Kidney (tissue), 14 donors: Measurements from ENCODE around the gene SLC24A5. TPM values are rescaled to one million over a fixed set of nuclear protein-coding genes. Genes with fewer than 3 reads are reported as not detected.
A peak's percentile ranks its signal among the peaks of the same experiment; 100 is the strongest.

Experiments used
- DNase-seq, 5 donors: peaks; one replicate each; pipeline ENCODE4 v3.0.0-alpha.2; 2013 to 2020
- FAIRE-seq: peaks from 2 replicates; lab custom pipeline; 2012; peaks lifted over from hg19 to GRCh38; lab: Jason Lieb, UNC
- H3K27ac ChIP-seq, 2 donors: one replicate each; pipeline ENCODE4 v1.7.0; 2013; ENCODE audit warnings: low read depth in 2 of 2, low read length in 2 of 2, inconsistent platforms in 1 of 2
- H3K27me3 ChIP-seq: one replicate; pipeline ENCODE4 v1.7.1; 2013; ENCODE audit warnings: low read length, inconsistent platforms; ENCODE audit not compliant: control insufficient read depth, insufficient read depth
- H3K36me3 ChIP-seq, 3 donors: one replicate each; pipeline versions ENCODE4 v1.7.0 to v1.7.1; 2013; ENCODE audit warnings: low read length in 3 of 3, control low read depth in 1 of 3, inconsistent platforms in 1 of 3; ENCODE audit not compliant: insufficient read depth in 3 of 3, control insufficient read depth in 2 of 3
- H3K4me1 ChIP-seq, 3 donors: one replicate each; pipeline versions ENCODE4 v1.7.0 to v1.7.1; 2013; ENCODE audit warnings: low read length in 3 of 3, inconsistent platforms in 1 of 3, low read depth in 1 of 3; ENCODE audit not compliant: control insufficient read depth in 2 of 3, insufficient read depth in 2 of 3
- H3K4me3 ChIP-seq, 3 donors: one replicate each; pipeline versions ENCODE4 v1.7.0 to v1.8.1; 2013; ENCODE audit warnings: low read length in 3 of 3, control low read depth in 1 of 3, inconsistent platforms in 1 of 3
- H3K9ac ChIP-seq, 3 donors: one replicate each; pipeline versions ENCODE4 v1.7.0 to v1.7.1; 2013; ENCODE audit warnings: low read length in 3 of 3, control low read depth in 1 of 3, inconsistent platforms in 1 of 3
- H3K9me3 ChIP-seq, 3 donors: one replicate each; pipeline versions ENCODE4 v1.7.0 to v1.7.1; 2013; ENCODE audit warnings: low read length in 3 of 3, control low read depth in 1 of 3, inconsistent platforms in 1 of 3; ENCODE audit not compliant: control insufficient read depth in 2 of 3, insufficient read depth in 1 of 3
- CTCF ChIP-seq: IDR thresholded peaks from 3 replicates; pipeline ENCODE4 v1.5.1; 2012; ENCODE audit warnings: mild to moderate bottlenecking, moderate library complexity, borderline replicate concordance; ENCODE audit not compliant: insufficient read depth; ENCODE audit errors: extremely low read depth
- intact Hi-C: fragments of 100-400 bp; cut with DNase I; formaldehyde crosslinking; loops from one replicate; pipeline ENCODE4 v1.11.1; 2022
- polyA plus RNA-seq: library from polyadenylated mRNA; stranded (reverse); fragments of 350-450 nt; fragmentation: Illumina TruSeq; extraction: RNeasy Lipid Tissue Mini Kit (QIAGEN cat#74804); gene quantifications from one replicate; pipeline ENCODE4 v1.2.3, GENCODE V29; 2014; ENCODE audit warnings: low read depth, low replicate concordance; ENCODE audit not compliant: insufficient read depth
- total RNA-seq: library from RNA; stranded (reverse); fragmentation: NEBNext Ultra II Directional; extraction: Animal tissue kit (Norgen Biotek cat#: 25700); gene quantifications from one replicate; pipeline ENCODE4 v1.2.1, GENCODE V29; 2021
- donor health status: control.
- donor health status: control.
- donor health status: control.
- donor health status: control.
- donor health status: control.
- donor health status: DM: yes; HTN: yes; CAD: no.
- donor health status: Normal renal cell carcinoma (clear cell type).

The SLC24A5 gene
- total and polyA plus RNA-seq, 2 donors from 2014 or later: not detected

GRCh38 chr15:48089702-48090101 is 31.1 kb upstream of the SLC24A5 start:
- H3K27me3 ChIP-seq: no peaks in the 10 kb centered on the region
- H3K36me3 ChIP-seq: no peaks in the 10 kb centered on the region
- H3K4me3 ChIP-seq: no peak overlapping the region
- DNase-seq (peak in 2 of 5 donors; percentile 20 to 42), FAIRE-seq (no peak)
- no peaks in the 10 kb centered on the region for H3K9me3 ChIP-seq
- peak overlapping the region in 1 of 2 donors; percentile 14 for H3K27ac ChIP-seq
- no peak for TF ChIP-seq CTCF
- intact Hi-C loops: no loop called here
- H3K9ac ChIP-seq: no peak overlapping the region
- peaks cover 0 to 4% (median 0%) of the 10 kb centered on the region in 3 donors for H3K4me1 ChIP-seq

- DNase-seq (peak in 4 of 5 donors; percentile 42 to 76 (median 65)), FAIRE-seq (no peak)
- no peaks in the 10 kb centered on the region for H3K9me3 ChIP-seq
- intact Hi-C loops: no loop called here
- H3K4me1 ChIP-seq: peaks cover 0 to 4% (median 0%) of the 10 kb centered on the region in 3 donors
- no peak for TF ChIP-seq CTCF
- no peak overlapping the region for H3K4me3 ChIP-seq
- peak overlapping the region in 1 of 2 donors; percentile 14 for H3K27ac ChIP-seq
- H3K36me3 ChIP-seq: no peaks in the 10 kb centered on the region
- no peak overlapping the region for H3K9ac ChIP-seq
- H3K27me3 ChIP-seq: no peaks in the 10 kb centered on the region
Measured at GRCh38 chr15:48090115-48090514, 30.7 kb upstream of the SLC24A5 start.

- DNase-seq: no peak
- H3K27me3 ChIP-seq: no peaks in the 10 kb centered on the region
- H3K9ac ChIP-seq: no peak overlapping the region
- no peak overlapping the region for H3K4me3 ChIP-seq
- FAIRE-seq: no peak
- TF ChIP-seq CTCF: no peak
- intact Hi-C loops: no loop called here
- H3K36me3 ChIP-seq: no peaks in the 10 kb centered on the region
- peak overlapping the region in 1 of 2 donors; percentile 14 for H3K27ac ChIP-seq
- H3K9me3 ChIP-seq: no peaks in the 10 kb centered on the region
- peaks cover 0 to 4% (median 0%) of the 10 kb centered on the region in 3 donors for H3K4me1 ChIP-seq
Measured at GRCh38 chr15:48090666-48091065, 30.1 kb upstream of the SLC24A5 start.

GRCh38 chr15:48091522-48091921 is 29.3 kb upstream of the SLC24A5 start:
- FAIRE-seq (no peak), DNase-seq (no peak)
- intact Hi-C loops: no loop called here
- peaks cover 0 to 4% (median 0%) of the 10 kb centered on the region in 3 donors for H3K4me1 ChIP-seq
- H3K36me3 ChIP-seq: no peaks in the 10 kb centered on the region
- H3K27ac ChIP-seq: no peak overlapping the region
- H3K9me3 ChIP-seq: no peaks in the 10 kb centered on the region
- no peak overlapping the region for H3K9ac ChIP-seq
- no peaks in the 10 kb centered on the region for H3K27me3 ChIP-seq
- H3K4me3 ChIP-seq: no peak overlapping the region
- no peak for TF ChIP-seq CTCF
